GM19043 (cell line): Measurements from ENCODE around the gene NAALAD2.
"Not testable (repeated sequence)": the region's sequence is repeated elsewhere in the genome, so short reads cannot be mapped to it uniquely, and the experiment has no call there.

Experiments
- ATAC-seq: cut with Tn5 transposase; IDR thresholded peaks from one replicate; pipeline ENCODE4 v1.9.1; 2021; ENCODE audit warnings: low read depth; ENCODE audit not compliant: unreplicated experiment

The NAALAD2 gene

DNA sequence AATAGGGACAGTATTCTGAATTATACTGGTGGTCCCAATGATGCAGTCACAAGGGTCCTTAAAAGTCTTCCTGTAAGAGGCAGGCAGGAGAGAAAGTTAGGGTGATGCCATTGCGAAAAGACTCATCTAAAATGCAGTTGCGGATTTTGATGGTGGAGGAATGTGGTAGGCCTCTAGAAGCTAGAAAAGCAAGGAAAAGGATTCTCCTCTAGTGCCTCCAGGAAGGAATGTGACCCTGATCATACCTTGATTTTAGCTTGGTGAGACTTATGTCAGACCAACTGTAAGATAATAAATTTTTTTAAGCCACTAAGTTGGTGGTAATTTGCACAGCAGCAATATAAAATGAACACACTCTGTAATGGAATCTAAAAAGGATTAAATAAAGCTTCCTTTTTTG, 54.5 kb downstream of the NAALAD2 start:
- ATAC-seq, result no peak

DNA sequence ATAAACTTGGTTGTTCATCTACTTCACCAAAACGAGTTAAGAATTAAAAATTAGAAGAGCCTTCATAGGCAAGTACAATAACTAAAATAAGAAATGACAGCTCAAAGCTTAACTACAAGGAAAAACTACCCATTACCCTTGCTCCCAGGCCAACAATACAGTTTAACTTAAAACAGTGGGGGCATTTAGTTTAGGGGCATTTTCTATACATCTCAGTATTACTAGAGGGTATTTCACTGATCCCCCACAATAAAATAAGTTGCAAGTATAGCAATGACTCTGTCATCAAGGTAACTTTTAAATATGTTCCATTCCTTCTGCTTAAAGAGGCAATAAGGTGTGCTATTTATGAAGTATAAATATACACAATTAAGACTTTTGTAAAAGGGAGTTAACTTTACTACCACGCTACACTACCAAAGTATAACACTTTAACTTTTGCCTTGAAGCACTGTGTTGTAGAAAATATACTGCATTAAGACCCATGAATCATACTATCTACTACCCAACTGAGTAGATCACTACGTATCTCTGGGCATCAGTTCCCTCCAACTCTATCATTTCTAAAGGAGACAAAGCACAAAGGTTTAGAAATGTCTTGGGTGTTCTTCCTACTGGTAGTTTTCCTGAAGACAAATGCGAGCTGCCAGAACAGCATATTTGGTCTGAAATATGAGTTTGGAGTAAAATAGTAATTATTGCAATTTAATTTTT, 58.6 kb downstream of the NAALAD2 start:
- ATAC-seq, result no peak

DNA sequence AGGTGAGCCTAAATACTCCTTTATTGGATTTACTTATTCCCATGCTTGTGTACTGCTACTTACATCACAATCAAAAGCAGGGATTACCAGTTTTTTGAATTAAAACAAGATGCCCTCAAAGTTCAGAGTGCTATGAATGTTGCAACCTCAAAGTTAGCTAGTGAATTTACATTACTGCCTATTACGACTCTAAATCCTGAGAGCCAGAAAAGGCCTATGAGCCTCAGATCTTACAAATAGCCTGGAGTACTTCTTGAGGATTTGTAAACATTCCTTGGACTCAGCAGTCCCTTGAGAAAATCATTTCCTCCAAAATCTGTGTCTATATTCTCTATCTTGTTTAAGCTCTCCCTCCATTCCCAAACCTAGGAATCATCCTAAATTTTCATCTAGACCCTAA, 62.9 kb downstream of the NAALAD2 start:
- ATAC-seq, result no peak

DNA sequence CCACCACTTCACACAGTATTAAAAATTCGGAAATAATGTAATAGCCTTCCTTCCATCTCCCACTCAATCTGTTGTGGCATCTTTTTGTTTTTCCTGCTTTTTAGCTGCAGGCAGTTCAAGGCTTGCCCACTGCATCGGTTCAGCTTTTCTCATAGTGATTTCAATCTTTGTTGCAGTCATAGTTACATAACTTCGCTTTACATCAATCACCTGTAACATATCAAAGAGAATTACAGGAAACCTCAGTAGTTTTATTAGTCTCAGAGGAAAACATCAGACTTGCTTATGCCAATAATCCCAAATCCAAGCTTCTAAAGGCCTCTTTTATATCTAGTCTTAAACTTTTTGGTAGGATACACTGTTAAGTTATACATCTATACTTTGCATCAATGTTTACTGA, 67.9 kb downstream of the NAALAD2 start:
- no peak for ATAC-seq

DNA sequence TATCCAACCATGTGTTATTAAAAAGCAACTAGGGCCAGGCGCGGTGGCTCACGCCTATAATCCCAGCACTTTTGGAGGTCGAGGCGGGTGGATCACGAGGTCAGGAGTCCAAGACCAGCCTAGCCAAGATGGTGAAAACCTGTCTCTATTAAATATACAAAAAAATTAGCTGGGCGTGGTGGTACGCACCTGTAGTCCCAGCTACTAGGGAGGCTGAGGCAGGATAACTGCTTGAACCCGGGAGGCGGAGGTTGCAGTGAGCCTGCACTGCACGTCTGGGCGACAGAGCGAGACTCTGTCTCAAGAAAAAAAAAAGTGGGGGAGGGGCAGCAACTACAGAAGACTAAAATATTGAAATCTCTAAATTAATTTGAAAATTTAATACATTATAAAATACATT, 69.9 kb downstream of the NAALAD2 start:
- no peak for ATAC-seq

DNA sequence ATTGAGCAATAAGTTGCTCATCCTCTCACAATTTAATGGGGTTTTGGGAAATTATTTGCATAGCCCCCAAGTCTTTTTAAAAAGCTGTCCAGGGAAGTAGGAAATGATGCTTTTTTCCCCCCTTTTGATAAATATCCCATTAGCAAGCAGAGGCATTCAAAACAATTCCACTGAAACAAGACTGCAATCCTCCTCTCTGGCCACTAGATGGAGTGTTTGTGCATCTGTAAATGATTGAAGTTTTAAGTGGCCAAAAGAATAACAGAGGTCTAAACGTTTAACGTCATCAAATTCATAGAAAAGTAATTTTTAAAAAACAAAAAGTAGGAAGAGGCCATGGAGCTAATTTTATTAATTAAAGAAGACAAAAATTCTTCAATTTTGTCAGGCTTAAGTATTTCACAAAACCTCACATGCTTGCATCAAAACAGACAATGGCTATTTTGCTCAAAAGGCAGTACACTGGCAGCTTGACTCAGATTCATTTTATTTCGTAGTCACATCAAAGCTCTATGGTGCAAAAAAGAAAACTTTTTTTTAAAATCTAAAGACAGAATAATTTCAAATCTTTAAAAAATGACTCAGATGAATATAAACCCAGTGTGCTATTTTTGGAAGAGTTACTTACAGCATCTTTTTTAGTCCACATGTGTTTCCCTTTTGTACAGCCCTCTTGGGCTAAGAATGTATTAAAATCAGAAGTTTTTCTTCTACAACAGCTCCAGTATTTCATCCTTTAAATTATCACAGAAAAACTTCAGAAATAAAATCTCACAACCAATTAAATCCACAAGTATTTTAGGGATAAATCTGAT, 70.6 kb downstream of the NAALAD2 start:
- ATAC-seq, result peak; percentile 74

DNA sequence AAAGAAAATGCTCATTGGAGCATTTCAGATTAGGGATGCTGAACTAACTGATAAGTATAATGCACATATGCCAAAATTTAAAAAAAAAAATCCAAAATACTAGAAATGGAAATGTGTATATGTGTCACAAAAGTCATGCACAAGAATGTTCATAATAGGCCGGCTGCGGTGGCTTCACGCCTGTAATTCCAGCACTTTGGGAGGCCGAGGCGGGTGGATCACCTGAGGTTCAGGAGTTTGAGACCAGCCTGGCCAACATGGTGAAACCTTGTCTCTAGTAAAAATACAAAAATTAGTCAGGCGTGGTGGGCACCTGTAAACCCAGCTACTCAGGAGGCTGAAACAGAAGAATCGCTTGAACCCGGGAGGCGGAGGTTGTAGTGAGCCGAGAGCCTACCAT, 73.5 kb downstream of the NAALAD2 start:
- ATAC-seq, result not testable (repeated sequence)

DNA sequence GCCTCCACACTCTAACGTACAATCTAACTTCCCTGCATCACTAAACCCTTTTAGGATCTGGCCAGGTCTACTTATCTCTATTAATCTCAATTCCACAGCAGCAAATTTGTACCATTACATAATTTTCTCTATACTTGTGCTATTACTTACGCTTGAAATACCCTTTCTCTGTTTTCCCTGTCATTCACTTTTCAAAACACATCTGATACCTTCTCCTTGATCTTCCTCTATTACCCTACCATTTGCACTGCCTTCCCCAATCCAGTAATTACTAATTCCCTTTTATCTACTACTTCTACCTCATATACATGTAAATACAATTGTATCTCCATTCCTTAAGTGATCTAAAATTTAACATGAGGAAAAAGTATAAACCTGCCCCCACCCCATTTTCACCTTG, 74.4 kb downstream of the NAALAD2 start:
- ATAC-seq, result no peak

DNA sequence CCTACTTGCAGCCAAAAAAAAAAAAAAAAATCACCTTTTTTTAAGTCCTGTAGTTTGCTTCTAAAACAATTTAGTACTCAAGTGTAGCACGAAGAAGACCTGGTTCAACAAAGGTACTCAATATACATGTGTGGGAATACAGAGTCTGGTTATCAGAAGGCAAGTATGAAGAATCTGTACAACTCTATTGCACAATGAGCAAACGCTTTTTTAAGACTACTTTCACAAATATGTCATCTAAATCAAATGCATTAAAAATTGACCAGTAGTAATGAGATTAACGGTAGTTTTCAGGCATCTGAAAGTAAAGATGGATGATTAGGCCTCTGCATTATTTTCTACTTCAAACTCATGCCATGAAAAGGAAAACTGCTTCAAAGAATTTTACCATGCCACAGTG, 78.9 kb downstream of the NAALAD2 start:
- ATAC-seq, result no peak

DNA sequence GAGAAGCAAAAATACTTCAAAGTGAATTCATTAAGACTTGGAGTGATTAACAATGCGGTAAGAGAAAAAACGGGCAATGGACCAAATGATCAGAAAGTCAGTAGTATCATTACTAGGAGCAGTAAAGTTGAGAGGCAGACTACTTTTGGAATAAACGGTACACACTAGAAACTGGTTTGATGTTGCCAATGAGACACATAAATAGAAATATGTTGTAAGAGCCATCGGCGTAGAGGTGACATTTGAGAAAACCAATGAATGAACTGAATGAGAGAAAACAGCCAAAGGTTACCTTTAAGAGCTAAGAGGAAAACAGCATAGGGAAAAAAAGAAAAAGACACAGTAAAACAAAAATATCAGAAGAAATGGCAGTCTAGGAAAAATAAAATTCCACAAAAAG, 82.1 kb downstream of the NAALAD2 start:
- ATAC-seq, result no peak

DNA sequence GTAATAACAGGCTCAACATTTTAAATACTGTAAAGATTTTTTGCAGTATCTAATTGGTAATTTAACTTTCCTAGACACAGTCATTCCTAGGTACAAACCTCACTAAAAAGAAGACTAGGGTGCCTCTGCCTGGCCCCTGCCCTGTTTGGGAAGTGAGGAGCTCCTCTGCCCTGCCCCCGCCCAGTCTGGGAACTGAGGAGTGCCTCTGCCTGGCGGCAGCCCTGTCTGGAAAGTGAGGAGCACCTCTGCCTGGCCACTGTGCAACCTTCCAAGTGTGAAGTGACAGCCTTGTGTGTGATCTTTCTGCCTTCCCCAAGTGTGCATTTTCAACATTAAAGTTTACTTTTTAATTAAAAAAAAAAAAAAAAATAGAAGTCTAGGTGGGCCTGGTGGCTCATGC, 84.1 kb downstream of the NAALAD2 start:
- no peak for ATAC-seq

DNA sequence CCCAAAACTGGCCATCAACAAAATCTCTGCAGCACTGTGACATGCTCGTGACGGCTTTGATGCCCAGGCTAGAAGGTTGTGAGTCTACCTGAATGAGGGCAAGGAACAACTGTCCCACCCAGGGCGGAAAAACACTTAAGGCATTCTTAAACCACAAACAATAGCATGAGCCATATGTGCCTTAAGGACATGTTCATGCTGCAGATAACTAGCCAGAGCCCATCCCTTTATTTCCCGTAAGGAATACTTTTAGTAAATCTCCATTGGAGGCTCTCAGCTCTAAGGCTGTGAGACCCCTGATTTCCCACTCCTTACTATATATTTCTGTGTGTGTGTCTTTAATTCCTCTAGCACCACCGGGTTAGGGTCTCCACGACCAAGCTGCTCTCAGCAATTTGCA, 85.0 kb downstream of the NAALAD2 start:
- no peak for ATAC-seq

DNA sequence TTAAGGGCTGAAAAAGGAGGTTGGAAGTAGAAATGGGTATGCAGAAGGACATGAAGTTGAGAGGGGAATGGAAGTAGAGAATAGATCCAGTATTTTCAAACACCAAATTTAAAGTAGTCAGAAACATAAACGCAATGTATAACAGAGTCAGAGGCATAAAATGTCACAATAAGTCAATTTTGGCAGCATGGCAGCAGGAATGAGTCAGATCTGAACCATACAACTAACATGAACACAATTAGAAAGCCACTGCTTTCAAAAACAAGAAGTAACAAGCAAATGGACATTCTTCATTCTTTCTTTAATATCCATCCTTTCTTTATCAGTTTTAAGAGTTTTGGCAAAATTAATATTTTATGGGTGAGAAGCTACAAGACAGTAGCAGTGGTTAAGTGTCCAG, 85.9 kb downstream of the NAALAD2 start:
- no peak for ATAC-seq

DNA sequence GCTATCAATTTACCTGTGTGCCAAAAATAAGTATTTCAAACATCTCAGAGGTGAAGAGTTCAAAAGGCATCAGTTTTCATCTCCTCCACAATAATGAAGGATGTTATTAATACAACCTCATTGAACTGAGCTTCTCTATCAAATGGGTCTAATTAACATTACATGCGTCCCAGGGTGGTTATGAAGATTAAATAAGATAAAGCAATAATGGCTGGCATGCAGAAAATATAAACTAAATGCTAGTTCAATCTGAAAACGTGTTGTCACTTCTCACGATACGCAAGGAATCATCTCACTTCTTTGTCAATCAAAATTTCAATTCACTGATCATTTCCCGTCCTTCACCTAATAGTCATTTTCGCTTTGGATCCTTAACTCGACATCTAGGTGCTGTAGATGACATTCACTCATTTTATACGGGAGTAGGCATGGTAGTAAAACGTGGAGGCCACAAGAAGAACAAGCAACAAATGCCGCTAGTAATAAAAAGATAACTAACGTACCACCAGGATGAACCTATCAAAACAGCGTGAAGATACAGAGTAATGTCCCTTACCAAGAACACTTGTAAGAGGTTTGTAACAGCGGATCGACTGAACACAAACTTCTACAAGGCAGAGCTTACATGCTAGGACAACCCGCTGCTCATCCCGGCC, 87.5 kb downstream of the NAALAD2 start:
- ATAC-seq, result peak; percentile 16

DNA sequence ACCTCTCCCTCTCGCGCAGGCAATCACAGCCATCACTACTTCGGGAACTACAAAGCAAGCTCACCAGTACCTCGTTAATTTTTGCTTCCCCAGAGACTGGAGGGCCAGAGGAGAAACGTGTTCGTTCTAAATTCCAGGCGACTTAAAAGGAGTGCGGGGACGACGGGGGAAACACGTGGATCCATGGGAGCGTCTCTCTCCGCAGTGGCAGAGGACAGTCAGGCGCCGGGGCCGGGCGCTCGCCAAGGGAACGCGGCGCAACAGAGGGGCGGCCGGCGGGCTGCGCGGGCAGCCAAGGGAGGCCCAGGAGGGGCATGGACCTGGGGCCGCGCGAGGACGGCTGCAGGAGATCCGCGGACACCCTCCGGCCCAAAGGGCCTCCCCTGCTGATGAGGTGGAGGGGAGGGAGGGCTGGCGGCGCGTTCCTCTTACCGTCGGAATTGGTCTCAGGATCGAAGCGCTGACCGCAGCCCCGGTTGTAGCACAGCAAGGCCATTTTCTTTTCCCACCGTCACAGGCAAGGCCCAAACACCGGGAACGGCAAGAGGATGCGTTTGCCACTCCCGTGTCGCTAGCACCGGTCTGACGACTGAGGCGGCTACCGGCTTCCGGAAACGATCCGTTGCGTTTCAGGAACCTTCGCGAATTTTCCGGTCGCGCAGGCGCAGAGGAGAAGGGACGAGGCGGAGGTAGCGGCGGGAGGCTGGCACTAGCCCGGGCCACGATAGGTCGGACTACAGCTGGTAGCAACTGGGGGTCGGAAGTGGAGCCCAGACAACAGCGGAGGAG, 88.2 kb downstream of the NAALAD2 start, which contains the start of gene CHORDC1:
TSS of gene CHORDC1 (minus strand) at position 591 of the 789 bp plus-strand sequence. CDS start at position 496, 95 bp downstream.
- peak; percentile 85 for ATAC-seq

DNA sequence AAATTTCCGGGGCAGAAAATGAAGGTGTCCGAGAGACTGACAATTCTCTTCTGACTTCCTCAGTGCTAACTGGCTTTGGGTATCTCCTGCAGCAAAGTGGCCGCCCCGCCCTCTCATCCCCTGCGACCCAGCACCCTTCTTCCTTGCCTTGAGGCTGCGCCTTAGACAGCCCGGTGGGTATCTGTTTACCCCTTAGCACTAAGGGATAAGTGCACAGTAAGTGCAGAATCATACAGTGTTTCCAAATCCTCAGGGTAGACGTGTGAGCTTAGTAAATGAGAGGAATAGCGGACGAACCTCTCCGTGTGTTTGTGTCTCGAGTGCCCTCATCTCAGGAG, 88.8 kb downstream of the NAALAD2 start:
- ATAC-seq, result peak; percentile 40

DNA sequence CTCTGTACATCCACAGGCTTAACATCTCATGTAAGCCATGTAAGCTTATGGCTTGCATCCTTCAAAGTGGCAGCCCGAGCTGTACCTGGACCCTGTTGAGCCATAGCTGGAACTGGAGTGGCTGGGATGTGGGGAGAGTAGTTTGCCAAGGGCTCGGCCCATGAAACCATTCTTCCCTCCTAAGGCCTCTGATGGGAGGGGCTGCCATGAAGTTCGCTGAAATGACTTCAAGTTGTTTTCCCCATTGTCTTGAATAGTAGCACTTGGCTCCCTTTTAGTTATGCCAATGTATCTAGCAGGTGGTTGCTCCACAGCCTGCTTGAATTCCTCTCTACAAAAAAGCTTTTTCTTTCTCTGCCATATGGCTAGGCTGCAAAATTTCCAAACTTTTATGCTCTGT, 93.6 kb downstream of the NAALAD2 start:
- no peak for ATAC-seq

DNA sequence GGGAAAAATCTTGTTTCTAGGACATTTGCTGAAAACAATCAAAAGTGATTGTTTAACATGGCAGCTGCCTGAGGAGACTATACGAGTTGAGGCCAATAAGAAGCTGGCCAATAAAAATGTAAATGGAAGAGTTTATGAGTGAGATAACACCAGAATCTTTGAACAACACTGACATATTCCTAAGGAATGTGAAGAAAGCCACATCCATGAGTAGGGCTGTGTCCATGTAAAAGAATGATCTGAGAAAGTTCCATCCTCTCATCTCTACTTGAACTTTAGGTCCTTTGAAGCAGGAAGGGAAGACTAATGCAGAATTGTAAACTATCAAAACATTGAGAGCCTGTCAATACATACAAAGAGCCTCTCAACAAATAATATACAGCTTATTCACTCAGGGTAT, 95.3 kb downstream of the NAALAD2 start:
- ATAC-seq, result no peak

DNA sequence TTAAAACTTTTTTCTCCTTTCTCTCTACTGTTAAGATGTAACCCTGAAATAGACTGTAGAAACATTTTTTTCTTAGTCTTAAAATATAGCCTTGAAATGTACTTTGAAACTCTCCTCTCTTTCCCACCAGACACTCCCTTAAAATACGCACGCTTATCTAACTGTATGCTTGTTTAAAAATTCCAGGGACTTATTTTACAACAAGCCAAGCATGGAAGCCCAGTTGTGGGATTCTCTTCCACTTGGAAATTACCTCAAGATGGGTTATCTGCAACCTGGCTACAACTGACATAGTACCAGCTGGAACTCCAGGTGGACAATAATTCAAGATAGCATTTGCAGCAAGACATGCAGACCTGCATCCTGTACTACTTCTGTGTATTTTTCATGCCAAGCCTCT, 100.5 kb downstream of the NAALAD2 start:
- no peak for ATAC-seq

DNA sequence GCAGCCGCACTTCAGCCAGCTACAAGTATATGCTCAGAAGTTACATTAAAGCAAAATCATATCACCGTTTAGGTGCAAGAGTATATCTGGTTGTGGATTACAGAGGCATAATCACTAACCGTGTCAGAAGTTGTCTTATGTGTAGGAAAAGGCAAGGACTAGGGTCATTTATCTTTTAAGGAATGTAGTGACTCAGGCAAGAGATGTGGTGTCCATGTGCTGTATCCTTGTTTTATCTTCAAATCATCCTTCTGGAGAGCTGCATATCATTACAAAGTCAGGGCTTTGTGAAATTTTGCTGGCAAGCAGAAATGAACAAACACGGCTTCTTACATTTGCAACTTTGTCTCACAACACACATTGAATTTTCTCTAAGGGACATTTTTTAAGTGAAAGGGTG, 101.1 kb downstream of the NAALAD2 start:
- ATAC-seq, result no peak

DNA sequence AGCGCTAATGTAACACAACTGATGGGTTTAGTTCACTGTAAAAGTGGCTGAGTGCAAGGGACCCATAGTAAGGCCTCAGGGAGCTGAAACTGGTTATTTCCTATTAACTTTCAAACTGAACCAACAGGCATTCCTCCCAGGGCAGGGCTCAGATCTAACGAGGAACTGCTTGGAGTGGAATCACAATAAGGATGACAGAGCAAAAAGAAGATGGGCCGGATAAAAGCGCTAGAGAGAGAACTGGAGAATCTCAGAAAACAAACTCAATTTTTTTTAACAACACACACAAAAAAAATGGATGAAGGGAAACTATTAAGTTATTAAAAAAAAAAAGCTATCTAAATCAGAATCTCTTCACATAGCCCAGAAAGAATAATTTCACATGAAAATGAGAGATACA, 102.5 kb downstream of the NAALAD2 start:
- ATAC-seq, result no peak
